Measurements from ENCODE around the gene AKNA.

Gene AKNA, protein sequence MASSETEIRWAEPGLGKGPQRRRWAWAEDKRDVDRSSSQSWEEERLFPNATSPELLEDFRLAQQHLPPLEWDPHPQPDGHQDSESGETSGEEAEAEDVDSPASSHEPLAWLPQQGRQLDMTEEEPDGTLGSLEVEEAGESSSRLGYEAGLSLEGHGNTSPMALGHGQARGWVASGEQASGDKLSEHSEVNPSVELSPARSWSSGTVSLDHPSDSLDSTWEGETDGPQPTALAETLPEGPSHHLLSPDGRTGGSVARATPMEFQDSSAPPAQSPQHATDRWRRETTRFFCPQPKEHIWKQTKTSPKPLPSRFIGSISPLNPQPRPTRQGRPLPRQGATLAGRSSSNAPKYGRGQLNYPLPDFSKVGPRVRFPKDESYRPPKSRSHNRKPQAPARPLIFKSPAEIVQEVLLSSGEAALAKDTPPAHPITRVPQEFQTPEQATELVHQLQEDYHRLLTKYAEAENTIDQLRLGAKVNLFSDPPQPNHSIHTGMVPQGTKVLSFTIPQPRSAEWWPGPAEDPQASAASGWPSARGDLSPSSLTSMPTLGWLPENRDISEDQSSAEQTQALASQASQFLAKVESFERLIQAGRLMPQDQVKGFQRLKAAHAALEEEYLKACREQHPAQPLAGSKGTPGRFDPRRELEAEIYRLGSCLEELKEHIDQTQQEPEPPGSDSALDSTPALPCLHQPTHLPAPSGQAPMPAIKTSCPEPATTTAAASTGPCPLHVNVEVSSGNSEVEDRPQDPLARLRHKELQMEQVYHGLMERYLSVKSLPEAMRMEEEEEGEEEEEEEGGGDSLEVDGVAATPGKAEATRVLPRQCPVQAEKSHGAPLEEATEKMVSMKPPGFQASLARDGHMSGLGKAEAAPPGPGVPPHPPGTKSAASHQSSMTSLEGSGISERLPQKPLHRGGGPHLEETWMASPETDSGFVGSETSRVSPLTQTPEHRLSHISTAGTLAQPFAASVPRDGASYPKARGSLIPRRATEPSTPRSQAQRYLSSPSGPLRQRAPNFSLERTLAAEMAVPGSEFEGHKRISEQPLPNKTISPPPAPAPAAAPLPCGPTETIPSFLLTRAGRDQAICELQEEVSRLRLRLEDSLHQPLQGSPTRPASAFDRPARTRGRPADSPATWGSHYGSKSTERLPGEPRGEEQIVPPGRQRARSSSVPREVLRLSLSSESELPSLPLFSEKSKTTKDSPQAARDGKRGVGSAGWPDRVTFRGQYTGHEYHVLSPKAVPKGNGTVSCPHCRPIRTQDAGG (N-terminal part only)

DNA sequence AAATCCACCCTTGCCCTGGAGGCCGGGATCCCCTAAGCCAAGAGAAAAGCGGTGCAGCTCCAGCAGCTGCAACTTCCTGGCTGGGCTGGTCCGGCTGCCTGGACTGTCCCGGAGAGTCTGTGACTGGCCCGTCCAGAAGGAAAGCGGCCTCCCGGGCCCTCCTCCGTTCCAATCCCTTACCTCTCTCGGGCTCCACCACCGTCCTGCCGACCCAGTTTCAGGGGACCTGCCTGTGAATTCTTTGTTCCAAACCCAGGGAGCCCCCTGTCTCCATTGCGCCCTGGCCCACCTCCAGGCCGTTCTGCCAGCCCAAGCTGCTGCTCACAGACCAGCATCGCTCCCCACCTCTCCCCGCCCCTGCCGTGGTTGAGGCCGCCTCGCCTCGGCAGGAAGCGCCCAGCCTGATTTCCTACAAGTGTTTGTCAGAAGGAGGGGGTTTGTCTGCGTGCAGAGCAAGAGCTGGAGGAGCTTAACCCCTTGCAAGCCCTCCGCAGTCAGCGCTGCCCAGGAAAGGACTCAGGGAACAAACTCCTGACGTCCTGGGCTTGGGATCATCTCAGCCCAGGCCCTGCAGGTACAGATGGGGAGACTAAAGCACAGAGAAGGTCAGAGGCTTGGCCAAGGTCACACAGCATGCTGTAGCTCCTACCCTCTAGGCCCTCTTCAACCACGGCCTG is at the start of gene AKNA:
AKNA (minus strand) TSS at position 303 of the 677 bp plus-strand sequence. CDS start 6,649 bp downstream, outside the sequence.
- DNase-seq (ENCODE audit: low read depth) = peak; percentile 54

DNA sequence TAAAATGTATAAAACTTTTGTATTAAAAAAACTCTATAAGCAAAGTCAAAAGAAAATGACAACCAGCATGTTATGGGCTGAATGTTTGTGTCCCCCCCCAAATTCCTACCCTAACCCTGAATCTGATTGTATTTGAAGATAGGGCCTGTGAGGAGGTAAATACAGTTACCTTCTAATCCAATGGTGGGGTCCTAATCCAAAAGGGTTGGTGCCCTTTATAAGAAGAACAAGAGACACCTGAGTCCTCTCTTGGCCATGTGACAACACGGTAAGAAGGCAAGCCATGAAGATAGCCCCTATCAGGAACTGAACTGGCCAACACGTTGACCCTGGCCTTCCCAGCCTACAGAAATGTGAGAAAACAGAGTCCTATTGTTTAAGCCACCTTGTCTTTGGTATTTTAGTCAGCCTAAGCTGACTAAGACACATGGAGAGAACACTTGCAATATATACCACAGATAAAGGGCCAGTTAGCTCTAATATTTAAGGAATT is 49.7 kb upstream of the AKNA start:
- DNase-seq (ENCODE audit: low read depth) = no peak

DNA sequence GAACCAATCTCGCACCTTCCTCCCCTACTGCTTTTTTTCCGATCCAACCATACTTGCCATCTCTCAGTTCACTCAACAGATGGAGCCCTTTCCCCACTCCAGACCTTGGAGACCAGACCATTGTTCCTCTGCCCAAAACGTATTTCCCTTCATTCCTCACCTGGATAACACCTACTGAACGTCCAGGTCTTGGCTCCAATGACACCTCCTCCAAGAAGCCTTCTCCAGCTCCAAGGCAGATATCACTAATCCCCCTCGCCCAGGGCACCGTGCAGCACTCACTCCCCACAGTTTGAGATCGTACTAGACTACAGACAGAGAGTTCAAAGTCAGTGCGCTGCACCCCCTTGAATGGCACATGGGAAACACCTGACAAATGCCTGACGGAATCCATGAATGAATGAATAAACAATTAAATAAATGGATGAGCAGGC is 47.1 kb upstream of the AKNA start:
- DNase-seq (ENCODE audit: low read depth) = no peak

DNA sequence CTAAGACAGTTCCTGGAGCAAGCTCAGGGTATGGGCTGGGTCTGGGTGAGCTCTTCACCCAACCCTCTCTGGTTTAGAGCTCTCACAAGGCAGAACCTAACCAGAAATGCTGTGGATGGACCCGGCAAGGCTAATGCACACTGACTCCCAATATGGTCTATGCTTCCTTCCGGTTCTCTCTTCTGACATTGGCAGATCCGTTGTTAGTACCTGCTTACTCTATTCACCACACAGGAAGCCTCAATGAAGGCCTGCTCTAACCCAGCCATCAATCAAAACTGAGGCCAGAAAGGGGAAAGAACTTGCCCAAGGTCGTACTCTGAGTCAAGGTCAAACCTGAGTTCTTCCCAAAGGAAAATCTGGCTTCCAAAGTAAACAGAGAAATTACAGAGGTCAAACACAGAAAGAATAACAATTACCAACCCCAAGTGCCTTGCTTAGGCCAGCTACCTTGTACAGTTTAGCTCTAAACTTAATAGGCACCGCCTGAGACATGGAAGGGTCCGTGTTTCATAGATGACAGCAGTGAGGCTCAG is 46.0 kb upstream of the AKNA start:
- DNase-seq (ENCODE audit: low read depth) = no peak

DNA sequence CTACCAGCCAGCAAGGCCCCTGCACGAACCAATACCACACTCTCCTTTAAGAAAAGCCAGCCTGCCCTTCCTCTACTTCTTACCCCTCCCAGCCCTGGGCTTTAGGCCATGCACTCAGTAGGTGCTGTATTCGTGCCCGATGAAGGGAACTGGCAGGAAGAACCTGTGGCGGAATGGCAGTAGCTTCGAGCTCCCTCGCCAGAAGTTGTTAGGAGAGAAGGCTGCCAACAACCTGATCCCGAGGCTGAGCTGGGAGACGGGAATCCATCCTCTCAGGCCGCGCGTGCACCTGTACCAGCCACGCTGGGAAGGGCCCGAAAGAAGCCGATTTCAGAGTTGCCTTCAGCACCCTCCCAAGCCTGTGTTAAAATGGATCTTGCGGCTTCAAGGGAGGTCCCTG is 45.3 kb upstream of the AKNA start:
- no peak for DNase-seq (ENCODE audit: low read depth)

DNA sequence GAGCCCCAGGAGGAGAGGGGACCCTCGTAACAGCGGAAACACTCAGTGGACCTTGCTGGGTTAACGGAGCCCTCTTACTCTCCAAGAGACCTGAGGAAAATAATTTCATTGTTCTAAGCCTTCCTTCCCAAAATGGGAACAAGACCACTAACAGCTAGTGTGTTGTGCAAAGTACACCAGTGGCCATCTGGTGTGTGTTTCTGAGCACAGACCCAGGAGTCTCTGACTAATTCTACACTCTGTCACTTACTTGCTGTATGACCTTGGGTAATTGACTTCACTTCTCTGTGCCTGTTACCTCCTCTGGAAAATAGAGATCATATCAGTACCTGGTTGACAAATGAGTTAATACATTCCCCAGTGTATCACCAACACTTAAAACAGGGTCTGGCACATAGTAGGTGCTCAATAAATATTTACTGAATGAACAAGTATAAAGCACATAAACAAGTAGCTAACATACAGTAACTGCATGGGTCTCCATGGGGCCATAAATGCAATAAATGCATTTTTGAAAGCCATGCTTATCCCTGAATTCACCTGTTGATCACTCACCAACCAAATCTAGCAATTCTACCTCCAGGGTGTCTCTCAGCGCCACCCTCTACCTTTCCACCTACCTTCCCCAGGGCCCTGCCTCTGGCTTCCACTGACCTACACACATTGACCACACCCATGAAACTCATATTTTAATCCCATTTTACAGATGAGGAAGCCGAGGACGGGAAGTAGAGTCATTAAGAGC is 44.7 kb upstream of the AKNA start:
- no peak for DNase-seq (ENCODE audit: low read depth)

DNA sequence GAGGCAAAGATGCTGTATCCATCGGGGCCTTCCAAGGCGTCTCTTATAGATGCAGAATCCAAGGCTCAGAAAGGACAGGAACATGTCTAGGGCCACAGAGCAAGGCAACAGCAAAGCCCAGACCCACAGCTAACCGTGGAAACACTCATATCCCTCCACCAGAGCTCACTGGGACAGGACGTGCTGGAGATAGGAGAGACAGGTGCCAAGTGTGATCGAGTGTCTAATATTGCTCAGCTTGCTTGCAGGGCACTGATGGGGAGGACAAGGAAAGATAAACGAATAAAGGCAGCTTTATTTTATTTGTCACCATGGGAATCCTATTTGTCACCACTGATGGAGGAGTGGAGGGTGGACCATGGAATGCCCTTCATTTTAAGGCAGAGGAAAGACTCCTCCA is 44.0 kb upstream of the AKNA start:
- no peak for DNase-seq (ENCODE audit: low read depth)

DNA sequence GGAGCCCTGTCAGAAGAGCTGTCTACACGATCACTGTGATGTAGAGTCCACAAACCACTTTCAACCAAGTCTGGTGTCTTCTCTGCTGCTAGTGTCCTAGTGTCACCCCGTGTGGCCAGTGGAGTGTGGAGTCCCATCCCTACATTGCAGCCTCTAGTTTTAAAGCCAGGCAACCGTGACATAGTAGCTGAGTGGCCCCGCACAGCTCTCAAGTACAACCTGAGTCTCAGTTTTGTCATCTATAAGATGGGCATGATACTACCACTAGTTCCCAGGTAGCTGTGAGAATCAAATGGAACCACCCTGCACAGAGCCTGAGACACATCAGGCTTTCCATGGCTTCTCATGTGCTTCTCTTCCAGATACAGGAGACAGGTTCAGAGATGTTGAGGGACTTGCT is 43.2 kb upstream of the AKNA start:
- DNase-seq (ENCODE audit: low read depth) = no peak

DNA sequence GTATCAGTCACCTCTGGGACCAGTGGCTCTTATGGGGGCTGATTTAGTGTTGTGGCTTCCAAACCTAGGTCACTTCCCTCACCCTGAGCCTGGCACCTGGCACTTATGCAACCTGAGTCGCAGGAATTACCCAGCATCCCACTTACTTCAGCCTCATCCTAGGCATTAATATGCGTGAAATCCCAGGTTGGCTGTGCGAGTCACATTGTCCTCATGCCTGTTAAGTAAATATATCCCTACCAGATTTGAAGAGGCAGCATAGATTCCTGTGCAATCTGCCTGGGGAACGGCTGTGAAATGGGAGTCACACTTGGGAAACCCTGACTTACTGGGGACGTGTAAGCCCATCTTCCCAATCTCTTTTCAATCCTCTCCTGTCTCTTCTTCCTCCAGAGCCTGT is 42.7 kb upstream of the AKNA start:
- no peak for DNase-seq (ENCODE audit: low read depth)

DNA sequence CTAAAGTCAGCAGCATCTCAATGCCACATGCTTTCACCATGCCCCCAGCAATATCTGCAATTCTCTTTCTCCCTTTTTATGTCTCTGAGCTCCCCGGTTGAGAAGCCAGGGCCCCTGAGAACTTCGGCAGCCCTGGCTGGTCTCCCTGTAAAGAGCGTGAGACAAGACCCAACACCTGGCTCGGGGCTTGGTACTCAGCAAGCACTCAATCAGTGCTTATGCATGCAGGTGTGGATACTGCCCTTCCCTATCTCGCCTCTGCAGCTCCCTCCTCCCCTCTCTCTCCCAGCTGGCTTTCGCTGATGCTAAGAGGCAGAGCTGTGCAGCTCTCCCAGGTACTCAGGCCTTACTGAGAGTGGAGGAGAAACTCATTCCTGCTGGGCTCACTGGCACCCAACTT is 41.7 kb upstream of the AKNA start:
- DNase-seq (ENCODE audit: low read depth) = no peak

DNA sequence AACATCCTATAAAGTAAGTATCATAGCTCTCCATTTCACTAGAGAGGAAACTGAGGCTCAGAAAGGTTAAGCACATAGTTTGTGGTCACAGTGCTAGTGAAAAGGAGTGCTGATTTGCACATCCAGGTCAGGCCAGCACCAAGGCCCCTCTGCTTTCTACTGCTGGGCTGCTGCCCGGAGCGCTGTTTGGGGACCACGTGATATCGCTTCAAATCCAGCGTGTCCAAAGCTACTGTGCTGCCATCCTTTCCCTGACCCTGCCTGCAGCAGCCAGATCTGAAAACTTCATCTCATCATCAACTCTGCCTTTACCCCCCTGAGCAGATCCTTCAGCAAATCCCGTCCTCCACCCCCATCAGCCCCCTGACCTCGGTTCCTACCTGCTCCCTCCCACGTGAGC is 40.7 kb upstream of the AKNA start:
- DNase-seq (ENCODE audit: low read depth) = no peak

DNA sequence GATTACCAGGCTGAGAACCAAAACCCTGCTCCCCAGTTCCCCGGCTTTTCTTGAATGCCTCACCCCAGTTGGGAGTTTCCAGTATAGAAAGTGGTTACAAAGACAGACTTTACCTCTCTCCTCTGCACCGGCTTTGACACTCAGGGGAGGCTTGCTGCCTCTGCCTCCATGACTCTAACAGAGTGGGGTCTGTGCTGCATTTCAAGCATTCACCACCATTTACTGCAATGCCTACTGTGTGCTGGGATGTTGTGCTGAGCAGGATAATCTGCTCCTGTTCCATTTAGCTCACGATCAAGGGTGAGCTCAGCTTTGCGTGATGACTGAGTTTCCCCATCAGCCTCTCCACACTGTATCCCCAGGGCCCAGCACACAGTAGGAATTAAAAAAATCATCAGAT is 39.9 kb upstream of the AKNA start:
- DNase-seq (ENCODE audit: low read depth) = no peak

DNA sequence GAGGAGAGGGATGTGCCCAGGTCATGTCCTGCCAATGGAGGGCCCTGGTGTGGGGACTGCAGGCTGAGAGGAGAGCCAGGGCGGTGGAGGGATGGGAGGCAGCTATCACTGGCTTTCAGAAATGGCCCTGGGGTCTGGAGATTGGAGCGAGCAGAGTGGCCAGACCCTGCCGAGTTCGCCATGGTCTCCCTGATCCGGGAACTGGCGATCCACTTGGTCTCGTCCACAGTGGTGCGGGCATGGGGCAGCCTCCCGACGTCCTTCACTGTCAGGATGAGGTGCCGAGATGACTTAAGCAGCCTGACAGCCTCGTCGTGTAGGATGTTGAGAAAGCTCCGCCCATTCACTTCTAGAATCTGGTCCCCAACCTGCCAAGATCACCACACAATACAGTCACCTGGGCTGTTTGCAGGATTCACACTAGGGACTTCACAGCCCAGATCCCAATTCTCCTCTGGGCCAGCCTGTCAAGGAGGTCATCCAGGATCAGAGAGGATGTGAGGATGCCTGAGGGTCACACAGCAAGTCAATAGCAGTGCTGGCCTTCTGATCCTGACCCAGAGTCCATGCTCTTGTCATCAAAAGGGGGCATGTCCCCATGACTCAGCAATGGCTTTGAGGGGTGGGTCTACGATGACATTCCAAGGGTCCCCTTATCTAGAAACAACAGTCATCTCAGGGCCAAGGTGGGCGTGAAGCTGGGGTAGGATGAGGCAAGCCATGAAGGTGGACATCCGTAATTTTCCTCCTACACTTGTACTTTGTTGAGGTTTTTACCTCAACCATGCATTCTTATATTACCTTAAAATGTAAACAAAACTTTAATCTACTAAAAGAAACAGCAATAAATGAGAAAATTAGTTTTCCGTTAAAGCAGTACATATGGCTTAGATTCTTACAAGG is 38.5 kb upstream of the AKNA start:
- DNase-seq (ENCODE audit: low read depth) = no peak

DNA sequence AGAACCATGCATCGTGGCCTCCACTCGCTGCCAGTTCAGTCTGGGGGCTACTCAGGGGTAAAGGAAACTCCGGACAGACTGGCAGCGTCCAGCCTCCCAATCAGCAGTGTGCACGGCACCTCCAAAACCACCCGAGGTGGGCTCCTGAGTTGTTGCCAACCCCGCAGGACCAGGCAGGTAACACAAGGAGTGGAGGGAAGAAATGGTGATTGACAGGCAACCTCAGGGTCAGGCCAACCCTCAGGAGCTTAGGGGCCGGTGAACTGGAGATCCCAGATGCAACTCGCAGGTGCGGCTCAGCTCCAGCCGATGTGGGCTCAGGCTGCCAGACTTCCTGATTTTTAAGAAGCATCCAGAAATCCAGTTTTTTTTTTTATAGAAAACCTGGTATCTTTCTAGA is 37.3 kb upstream of the AKNA start:
- DNase-seq (ENCODE audit: low read depth) = no peak

DNA sequence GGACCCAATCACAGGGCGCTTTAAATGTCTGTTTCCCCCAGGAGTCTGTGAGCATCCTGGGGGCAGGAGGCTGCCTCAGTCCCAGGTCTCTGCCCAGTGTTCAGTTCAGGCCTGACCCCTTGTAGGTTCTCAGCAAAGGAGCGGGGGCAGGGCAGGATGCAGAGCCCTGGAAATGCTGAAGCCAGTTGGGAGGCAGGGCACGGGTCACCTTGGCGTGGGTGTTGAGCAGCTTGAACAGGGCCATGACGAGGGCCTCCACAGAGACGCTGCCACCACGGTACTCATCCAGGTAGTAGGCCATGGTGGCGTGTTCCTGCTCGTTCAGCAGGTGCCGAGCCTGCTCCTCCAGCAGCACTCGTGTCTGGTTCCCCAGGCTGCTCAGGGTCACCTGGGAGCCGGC is 36.3 kb upstream of the AKNA start:
- DNase-seq (ENCODE audit: low read depth) = no peak

DNA sequence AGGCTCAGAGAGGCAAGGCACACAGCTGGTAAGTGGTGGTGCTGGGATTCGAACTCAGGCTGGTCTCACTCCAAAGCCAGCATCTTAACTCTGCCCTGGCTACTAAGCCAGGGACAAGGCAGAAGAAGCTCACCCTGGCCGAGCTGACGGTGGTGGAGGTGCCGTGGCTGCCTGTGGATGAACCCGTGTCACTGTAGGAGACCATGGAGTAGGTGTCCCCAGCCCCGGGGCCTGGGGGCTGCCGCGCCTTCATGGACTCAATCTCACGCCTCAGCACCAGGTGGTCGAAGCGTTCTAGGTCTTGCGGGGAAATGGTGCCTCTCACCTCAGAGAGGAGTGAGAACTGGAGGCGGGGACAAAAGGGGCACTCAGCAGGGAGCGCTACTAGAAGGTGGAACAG is 35.4 kb upstream of the AKNA start:
- DNase-seq (ENCODE audit: low read depth) = no peak

DNA sequence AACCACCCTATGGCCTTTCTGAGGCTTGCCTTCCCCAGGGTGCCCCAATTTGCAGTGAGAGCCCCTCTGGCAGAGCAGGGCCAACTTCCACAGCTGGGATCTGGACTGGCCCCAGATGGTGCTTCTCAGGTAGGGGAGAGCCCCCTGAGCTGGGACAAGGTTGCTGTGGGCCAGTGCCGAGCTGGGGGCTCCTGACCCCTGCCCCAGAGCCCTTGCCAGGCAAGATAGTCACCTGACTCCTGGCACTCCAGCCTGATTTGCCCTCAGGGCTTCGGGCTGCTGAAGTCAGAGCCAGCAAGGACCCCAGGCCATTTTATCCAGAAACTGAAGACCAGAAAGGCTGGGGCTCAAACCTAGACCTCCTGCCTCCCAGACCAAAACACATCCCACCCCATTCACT is 33.4 kb upstream of the AKNA start:
- DNase-seq (ENCODE audit: low read depth) = no peak

DNA sequence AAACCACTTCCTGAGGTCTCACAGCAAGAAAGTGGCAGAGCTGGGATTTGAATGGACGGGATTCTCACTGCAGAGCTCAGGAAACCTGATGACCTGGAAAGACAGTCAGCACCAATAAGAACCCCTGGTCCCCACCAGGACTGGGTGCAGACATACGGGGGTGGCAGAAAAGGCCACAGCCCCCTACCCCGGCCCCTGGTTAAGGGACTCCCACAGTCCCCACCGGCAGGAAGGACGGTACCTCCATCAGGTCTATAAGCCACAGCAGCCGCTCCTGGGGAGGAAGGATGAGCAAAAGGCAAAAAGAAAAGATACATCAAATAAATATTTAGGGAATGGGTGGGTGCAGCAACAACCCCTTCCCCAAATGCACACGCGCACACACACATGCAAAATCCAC is 32.0 kb upstream of the AKNA start:
- no peak for DNase-seq (ENCODE audit: low read depth)

DNA sequence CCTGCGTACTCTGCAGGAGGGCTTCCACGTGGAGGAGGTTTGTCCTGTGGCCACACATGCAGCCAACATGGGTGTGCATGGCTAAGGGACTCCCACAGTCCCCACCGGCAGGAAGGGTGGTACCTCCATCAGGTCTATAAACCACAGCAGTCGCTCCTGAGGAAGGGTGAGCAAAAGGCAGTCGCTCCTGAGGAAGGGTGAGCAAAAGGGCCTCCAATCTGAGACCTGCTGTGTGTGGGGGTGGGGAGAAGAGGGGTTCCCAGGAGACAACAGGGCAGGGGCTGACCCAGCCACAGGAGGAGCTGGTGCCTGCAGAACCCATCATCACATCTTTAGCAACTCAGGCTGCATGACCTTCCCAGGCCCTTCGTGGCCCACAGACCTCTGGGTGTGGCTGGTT is 30.3 kb upstream of the AKNA start:
- DNase-seq (ENCODE audit: low read depth) = no peak

DNA sequence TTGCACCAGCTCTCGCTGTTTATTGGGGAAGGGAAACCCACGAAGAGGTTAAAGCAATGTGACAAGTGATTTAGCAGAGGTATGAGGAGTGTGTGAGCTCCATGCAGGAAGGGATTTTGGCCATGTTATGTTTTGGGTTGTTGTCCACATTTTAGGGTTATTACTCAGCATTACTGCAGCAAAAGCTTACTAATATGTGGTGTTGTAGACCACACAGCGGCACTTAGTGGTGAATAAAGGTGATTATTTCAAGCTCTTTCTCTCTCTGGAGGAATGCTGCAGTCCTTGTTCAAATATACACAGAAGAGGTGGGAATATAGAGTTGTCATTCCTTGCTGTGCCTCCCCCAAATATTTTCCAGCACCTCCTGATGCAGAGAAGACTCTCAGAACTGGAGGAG is 29.7 kb upstream of the AKNA start:
- DNase-seq (ENCODE audit: low read depth) = no peak
